SK-N-MC (cell line): Measurements from ENCODE around the gene RACGAP1.

Source experiments
- EZH2 ChIP-seq: fragments of 200-600 bp; sonication (generic); IDR thresholded peaks from one replicate; pipeline ENCODE4 v1.6.1; 2017; ENCODE audit warnings: antibody characterized with exemption
- POLR2AphosphoS5 ChIP-seq: IDR thresholded peaks from 2 replicates; pipeline ENCODE4 v1.6.1; 2012; ENCODE audit warnings: mild to moderate bottlenecking, low read depth, low read length, borderline replicate concordance

DNA sequence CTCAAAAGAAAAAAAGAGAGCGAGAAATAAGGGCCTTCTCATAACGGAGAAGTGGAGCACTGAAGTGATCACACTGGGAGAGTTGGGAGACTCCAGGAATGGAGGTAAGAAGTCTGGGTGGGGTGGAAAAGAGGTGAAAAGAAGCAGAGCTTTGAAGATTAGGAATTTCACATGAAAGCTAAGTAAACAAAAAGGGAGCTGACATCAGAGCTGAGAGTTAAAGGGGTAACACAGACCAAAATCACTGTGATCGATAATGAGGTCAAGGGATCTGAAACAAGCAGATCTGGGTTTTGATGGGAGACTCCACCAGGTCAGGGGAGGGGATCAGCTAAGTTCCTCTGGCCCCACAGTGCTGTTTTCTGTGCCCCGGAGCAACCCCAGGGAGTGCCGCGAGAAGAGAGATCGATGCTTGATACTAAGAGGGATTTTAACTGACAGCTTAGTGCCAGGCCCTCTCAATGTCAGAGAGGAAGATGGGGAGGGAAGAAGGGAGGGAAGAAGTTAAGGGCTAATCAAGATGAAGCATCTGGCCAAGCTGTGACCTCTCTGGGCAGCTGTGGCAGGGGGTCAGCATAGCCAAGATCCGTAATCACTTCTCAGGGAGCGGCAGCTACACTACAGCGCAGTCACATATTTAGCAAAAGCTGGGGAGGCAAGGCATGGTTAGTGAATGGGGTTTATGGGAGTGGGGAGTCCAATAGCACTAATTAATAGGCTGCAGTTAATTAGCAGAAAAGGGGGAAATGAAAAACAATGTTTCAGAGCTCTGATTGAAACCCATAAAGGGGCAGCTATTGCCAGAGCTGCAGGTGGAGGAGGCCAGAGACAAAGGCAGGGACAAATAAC is 44.6 kb downstream of the RACGAP1 start:
- TF ChIP-seq POLR2AphosphoS5 (no peak), EZH2 (no peak)
